Endothelial cell of umbilical vein (primary cell): ENCODE measurements around the gene TMED7. TPM values are rescaled to one million over a fixed set of nuclear protein-coding genes. Genes with fewer than 3 reads are reported as not detected.

Source experiments
- BruUV-seq: library from RNA; stranded (reverse); fragments of 400-500 nt; replicated peaks from 2 replicates; lab custom pipeline; 2021; lab: Mats Ljungman, UMichigan
- CTCF ChIA-PET: fragments of 300-600, 350-600 bp; sonication (Branson Sonifier 250); formaldehyde crosslinking; loops from one replicate; lab custom pipeline; 2021; ENCODE audit warnings: antibody characterized with exemption, inconsistent platforms; lab: Charles Lee
- POLR2A ChIA-PET: fragments of 300-600, 350-600 bp; sonication (Branson Sonifier 250); formaldehyde crosslinking; loops from one replicate; lab custom pipeline; 2021; ENCODE audit warnings: antibody characterized with exemption, inconsistent platforms; lab: Charles Lee
- DNase-seq: peaks from one replicate; pipeline ENCODE4 v3.0.0-alpha.2; 2011; ENCODE audit warnings: low read depth, low spot score
- FAIRE-seq: peaks from 2 replicates; lab custom pipeline; 2011; peaks lifted over from hg19 to GRCh38; lab: Jason Lieb, UNC
- H2AFZ ChIP-seq: 2 replicates; pipeline ENCODE4 v1.6.0; 2012; ENCODE audit warnings: low read depth, low read length, control low read depth, inconsistent platforms
- H3K27ac ChIP-seq: 2 replicates; pipeline ENCODE4 v1.5.1; 2011; ENCODE audit warnings: low read depth, mild to moderate bottlenecking, control low read depth, low read length, moderate library complexity; ENCODE audit not compliant: insufficient read depth
- H3K27me3 ChIP-seq, 2 experiments: 2 replicates each; pipeline versions ENCODE4 v1.6.0 to v1.6.1; 2011; ENCODE audit warnings: low read length in 2 of 2, mixed read lengths in 1 of 2; ENCODE audit not compliant: control insufficient read depth in 2 of 2, insufficient read depth in 2 of 2
- H3K36me3 ChIP-seq, 2 experiments: 2 replicates in 1 of 2; 3 replicates in 1 of 2; pipeline ENCODE4 v1.5.1; 2011; ENCODE audit warnings: low read length in 2 of 2, mild to moderate bottlenecking in 1 of 2, moderate library complexity in 1 of 2; ENCODE audit not compliant: control insufficient read depth in 2 of 2, insufficient read depth in 2 of 2; ENCODE audit errors: extremely low read depth in 1 of 2
- H3K4me1 ChIP-seq: 3 replicates; pipeline ENCODE4 v1.5.1; 2011; ENCODE audit warnings: mild to moderate bottlenecking, low read length; ENCODE audit not compliant: control insufficient read depth, insufficient read depth; ENCODE audit errors: extremely low read depth
- H3K4me2 ChIP-seq: 2 replicates; pipeline ENCODE4 v1.6.1; 2011; ENCODE audit warnings: low read length, control low read depth, mixed read lengths; ENCODE audit not compliant: insufficient read depth
- H3K4me3 ChIP-seq, 3 experiments: fragments of 200-600 bp in 1 of 3; sonication (generic), shearing (Covaris generic) in 1 of 3; replicated peaks in 1 of 3; 2 replicates each; pipeline ENCODE4 v1.5.1; 2011 to 2016; ENCODE audit warnings: control low read depth in 3 of 3, low read length in 3 of 3, mild to moderate bottlenecking in 2 of 3, inconsistent platforms in 1 of 3, low read depth in 1 of 3, moderate library complexity in 1 of 3; ENCODE audit not compliant: insufficient read depth in 1 of 3
- H3K79me2 ChIP-seq: 2 replicates; pipeline ENCODE4 v1.6.0; 2012; ENCODE audit warnings: low read length, inconsistent platforms; ENCODE audit not compliant: control insufficient read depth, insufficient read depth
- H3K9ac ChIP-seq: replicated peaks from 2 replicates; pipeline ENCODE3; 2011; ENCODE audit warnings: low read length, control low read depth; ENCODE audit not compliant: insufficient read depth; ENCODE audit errors: extremely low read depth
- H3K9me1 ChIP-seq: replicated peaks from 3 replicates; pipeline ENCODE4 v1.6.0; 2011; ENCODE audit warnings: mild to moderate bottlenecking, low read length; ENCODE audit not compliant: control insufficient read depth, insufficient read depth; ENCODE audit errors: extremely low read depth
- H3K9me3 ChIP-seq: replicated peaks from 2 replicates; pipeline ENCODE4 v1.5.1; 2012; ENCODE audit warnings: low read length, inconsistent platforms; ENCODE audit not compliant: control insufficient read depth, insufficient read depth
- H4K20me1 ChIP-seq: replicated peaks from 2 replicates; pipeline ENCODE3; 2011; ENCODE audit warnings: mild to moderate bottlenecking, low read length; ENCODE audit not compliant: control insufficient read depth, insufficient read depth; ENCODE audit errors: extremely low read depth
- EZH2 ChIP-seq: IDR thresholded peaks from 2 replicates; pipeline ENCODE4 v1.6.1; 2012; ENCODE audit warnings: borderline replicate concordance, low read depth, mild to moderate bottlenecking, moderate library complexity, low read length, inconsistent platforms; ENCODE audit not compliant: severe bottlenecking
- FOS ChIP-seq: IDR thresholded peaks from 2 replicates; pipeline ENCODE4 v1.6.1; 2011; ENCODE audit warnings: mild to moderate bottlenecking, low read length, moderate library complexity, borderline replicate concordance; ENCODE audit not compliant: insufficient read depth
- GATA2 ChIP-seq: IDR thresholded peaks from 2 replicates; pipeline ENCODE4 v1.7.0; 2011; ENCODE audit warnings: low read depth, mild to moderate bottlenecking, moderate library complexity, mixed read lengths, low read length; ENCODE audit not compliant: insufficient read length, insufficient read depth
- JUN ChIP-seq: IDR thresholded peaks from 2 replicates; pipeline ENCODE4 v1.6.1; 2011; ENCODE audit warnings: borderline replicate concordance, low read depth; ENCODE audit not compliant: insufficient read length, insufficient read depth
- MYC ChIP-seq: IDR thresholded peaks from one replicate; pipeline ENCODE4 v1.6.1; 2011; ENCODE audit warnings: mild to moderate bottlenecking, low read depth, low read length
- POLR2A ChIP-seq: IDR thresholded peaks from 2 replicates; pipeline ENCODE4 v1.6.1; 2012; ENCODE audit warnings: low read depth, mild to moderate bottlenecking, control low read depth, low read length
- POLR2AphosphoS5 ChIP-seq: IDR thresholded peaks from 2 replicates; pipeline ENCODE4 v1.6.1; 2012; ENCODE audit warnings: low read depth, mild to moderate bottlenecking, control low read depth, low read length, moderate library complexity; ENCODE audit not compliant: insufficient read depth
- dilution Hi-C: fragments of 300-500 bp; cut with MboI; formaldehyde crosslinking; loops from one replicate; pipeline ENCODE4 v1.15.0; 2019; ENCODE audit warnings: low sequenced_read_pairs; ENCODE audit not compliant: extremely low pct_ligation_motif_present
- intact Hi-C: fragments of 100-400 bp; cut with micrococcal nuclease; formaldehyde crosslinking; loops from one replicate; pipeline ENCODE4 v1.10.0; 2022
- polyA plus RNA-seq, 4 experiments: library from polyadenylated mRNA; depleted of rRNA in 3 of 4; stranded (reverse) in 3 of 4; unstranded in 1 of 4; fragments of >200 nt; gene quantifications; 2 replicates each; pipeline versions ENCODE4 v1.2.1 to v1.2.3, GENCODE V29; 2011 to 2012; ENCODE audit warnings: missing spikeins in 1 of 4
- total RNA-seq: library from RNA; stranded (reverse); gene quantifications from 2 replicates; pipeline ENCODE4 v1.2.3, GENCODE V29; 2021
- TF ChIP-seq, protein P1 (sequence below): IDR thresholded peaks from 2 replicates; pipeline ENCODE4 v1.6.1; 2011; ENCODE audit not compliant: insufficient read depth, insufficient read length
- TF ChIP-seq, protein P2 (sequence below), 2 donors: IDR thresholded peaks; 1 replicate in 1 of 2; 2 replicates in 1 of 2; pipeline ENCODE4 v1.5.1; 2011; ENCODE audit warnings: low read length in 2 of 2, mild to moderate bottlenecking in 2 of 2, moderate library complexity in 2 of 2, control low read depth in 1 of 2, inconsistent platforms in 1 of 2, low read depth in 1 of 2; ENCODE audit not compliant: insufficient read depth in 1 of 2; ENCODE audit errors: extremely low read depth in 1 of 2

The TMED7 gene
- total and polyA plus RNA-seq, 2 donors (not counting 3 experiments of a cell fraction or from before 2014, with no cell fraction given) = 57.6 to 101 TPM

DNA sequence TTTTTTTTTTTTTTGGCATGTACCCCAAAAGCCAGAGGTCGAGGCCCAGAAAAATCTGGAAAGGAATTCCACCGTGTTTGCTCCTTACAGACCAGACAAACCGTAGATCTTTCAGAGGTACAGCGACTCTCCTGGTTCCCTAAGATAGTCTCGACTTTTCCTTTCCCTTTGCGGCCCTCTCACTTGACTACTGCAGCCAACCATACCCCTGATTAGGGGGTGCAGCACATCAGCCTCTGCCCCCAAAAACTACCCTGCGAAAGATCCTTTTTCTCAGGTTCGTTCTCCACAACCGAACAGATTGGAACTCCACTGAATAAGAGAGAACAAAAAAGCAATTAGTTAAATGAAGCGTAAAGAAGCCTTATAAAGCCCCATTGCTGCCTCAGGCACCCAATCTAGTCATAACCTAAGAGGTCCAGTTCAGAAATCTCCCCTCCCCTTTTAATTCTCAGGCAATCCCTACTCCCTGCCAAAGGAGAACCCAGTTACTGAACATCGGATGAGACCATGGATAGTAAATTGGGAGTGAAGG is 23.2 kb downstream of the TMED7 start:
- peak overlapping the region; percentile 13 for H2AFZ ChIP-seq
- intact Hi-C loops (loop anchor here (1.0 to 2.0 kb wide), 2 partner anchors 8 to 22 kb away; no protein-coding TSS in a partner anchor), dilution Hi-C loops (no loop called here)
- TF ChIP-seq, protein P1, sequence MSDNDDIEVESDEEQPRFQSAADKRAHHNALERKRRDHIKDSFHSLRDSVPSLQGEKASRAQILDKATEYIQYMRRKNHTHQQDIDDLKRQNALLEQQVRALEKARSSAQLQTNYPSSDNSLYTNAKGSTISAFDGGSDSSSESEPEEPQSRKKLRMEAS = no peak
- TF ChIP-seq MYC (no peak), FOS (no peak)
- H3K4me1 ChIP-seq = peaks cover 16% of the 10 kb centered on the region
- no peak overlapping the region for H3K27ac ChIP-seq
- DNase-seq (no peak), FAIRE-seq (no peak)
- H3K9me3 ChIP-seq = no peaks in the 10 kb centered on the region
- POLR2A ChIA-PET = interaction anchor here (0.7 kb wide), 1 partner anchor 48 kb away, joined by 3 read pairs; no protein-coding TSS in a partner anchor
- no peaks in the 10 kb centered on the region for H3K79me2 ChIP-seq
- peak overlapping the region; percentile 95 for H3K4me2 ChIP-seq
- H4K20me1 ChIP-seq = no peaks in the 10 kb centered on the region
- H3K9ac ChIP-seq = peak overlapping the region; percentile 87
- H3K36me3 ChIP-seq = no peaks in the 10 kb centered on the region
- BruUV-seq = no TSS peak
- no peaks in the 10 kb centered on the region for H3K27me3 ChIP-seq
- H3K9me1 ChIP-seq = no peaks in the 10 kb centered on the region
- CTCF ChIA-PET = interaction anchor here (1.2 to 1.8 kb wide), 3 partner anchors 11 to 293 kb away, joined by 3 to 7 read pairs (median 5); no protein-coding TSS in a partner anchor
- peak overlapping the region in 2 of 3 experiments; percentile 55 to 65 for H3K4me3 ChIP-seq

DNA sequence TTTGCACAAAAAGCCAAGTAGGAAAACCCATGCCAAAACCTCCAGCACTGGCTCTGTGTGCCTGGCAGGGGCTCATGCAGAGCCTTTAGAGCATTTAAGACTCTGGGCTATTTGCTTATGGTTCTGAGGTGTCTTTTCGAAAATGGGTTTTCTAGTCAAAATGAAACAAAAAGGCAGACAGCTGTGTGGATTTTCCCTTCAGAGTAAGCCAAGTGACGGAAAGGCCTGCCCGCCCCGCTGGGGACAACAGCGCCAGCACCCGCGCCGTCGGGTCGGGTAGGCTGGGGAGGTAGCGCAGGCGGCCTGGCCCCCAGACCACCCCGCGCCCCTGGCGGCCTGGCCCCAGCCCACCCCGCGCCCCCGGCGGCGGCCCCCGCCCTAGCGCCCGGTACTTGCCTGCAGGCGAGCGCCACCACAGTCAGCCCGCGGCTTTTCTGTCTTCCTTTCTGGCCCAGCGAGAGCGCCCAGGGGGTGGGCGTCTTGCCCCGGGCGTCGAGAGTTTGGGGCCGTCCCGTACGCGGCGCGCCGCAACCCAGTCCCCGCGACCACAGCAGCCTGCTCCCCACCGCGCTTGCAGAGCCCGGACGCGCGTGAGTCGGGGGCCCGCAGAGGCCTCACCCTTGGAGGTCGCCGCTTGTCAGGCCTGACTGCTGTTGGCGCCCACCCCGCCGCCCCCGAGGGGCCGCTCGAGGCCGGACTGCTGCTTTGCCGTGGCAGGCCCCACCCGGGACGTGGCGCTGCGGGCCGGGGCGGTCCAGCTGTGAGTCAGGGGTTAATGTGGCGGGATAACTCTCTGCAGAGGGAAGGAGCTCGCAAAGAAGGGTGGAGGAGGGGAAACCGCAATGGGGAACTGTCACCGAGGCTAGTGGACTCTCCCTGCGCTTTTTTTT is 23.9 kb downstream of the TMED7 start, which contains the start of gene TICAM2:
Gene TICAM2 (minus strand): TSS at position 779 of the 890 bp plus-strand sequence. CDS start 21,223 bp downstream, outside the sequence.
- Histone ChIP-seq H3K9me3 (no peaks in the 10 kb centered on the region), H3K9ac (peak within 1 kb of the TSS; percentile 87), H3K79me2 (no peaks in the 10 kb centered on the region), H3K27me3 (no peaks in the 10 kb centered on the region), H4K20me1 (no peaks in the 10 kb centered on the region), H3K27ac (peak within 1 kb of the TSS; percentile 67), H3K36me3 (no peaks in the 10 kb centered on the region), H3K4me1 (peaks cover 16% of the 10 kb centered on the region), H3K9me1 (no peaks in the 10 kb centered on the region), H2AFZ (peak within 1 kb of the TSS; percentile 79), H3K4me2 (peak within 1 kb of the TSS; percentile 95), H3K4me3 (peak within 1 kb of the TSS; percentile 55 to 88 (median 65))
- no TSS peak for BruUV-seq
- CTCF ChIA-PET = interaction anchor here (0.9 to 1.8 kb wide), 4 partner anchors 11 to 293 kb away, joined by 3 to 7 read pairs (median 6); no protein-coding TSS in a partner anchor
- TF ChIP-seq JUN = no peak
- no peak for TF ChIP-seq MYC
- TF ChIP-seq FOS = peak; percentile 30
- TF ChIP-seq EZH2 = no peak
- peak; percentile 32 for TF ChIP-seq POLR2AphosphoS5
- peak; percentile 34 for TF ChIP-seq POLR2A
- TF ChIP-seq, protein P1 = no peak
- TF ChIP-seq, protein P2, sequence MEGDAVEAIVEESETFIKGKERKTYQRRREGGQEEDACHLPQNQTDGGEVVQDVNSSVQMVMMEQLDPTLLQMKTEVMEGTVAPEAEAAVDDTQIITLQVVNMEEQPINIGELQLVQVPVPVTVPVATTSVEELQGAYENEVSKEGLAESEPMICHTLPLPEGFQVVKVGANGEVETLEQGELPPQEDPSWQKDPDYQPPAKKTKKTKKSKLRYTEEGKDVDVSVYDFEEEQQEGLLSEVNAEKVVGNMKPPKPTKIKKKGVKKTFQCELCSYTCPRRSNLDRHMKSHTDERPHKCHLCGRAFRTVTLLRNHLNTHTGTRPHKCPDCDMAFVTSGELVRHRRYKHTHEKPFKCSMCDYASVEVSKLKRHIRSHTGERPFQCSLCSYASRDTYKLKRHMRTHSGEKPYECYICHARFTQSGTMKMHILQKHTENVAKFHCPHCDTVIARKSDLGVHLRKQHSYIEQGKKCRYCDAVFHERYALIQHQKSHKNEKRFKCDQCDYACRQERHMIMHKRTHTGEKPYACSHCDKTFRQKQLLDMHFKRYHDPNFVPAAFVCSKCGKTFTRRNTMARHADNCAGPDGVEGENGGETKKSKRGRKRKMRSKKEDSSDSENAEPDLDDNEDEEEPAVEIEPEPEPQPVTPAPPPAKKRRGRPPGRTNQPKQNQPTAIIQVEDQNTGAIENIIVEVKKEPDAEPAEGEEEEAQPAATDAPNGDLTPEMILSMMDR (IDR thresholded peaks at IDR 0.05; ENCODE audit: extremely low read depth in 1 of 2, insufficient read depth in 1 of 2, low read depth in 1 of 2, low read length in 2 of 2) = peak in 1 of 2 donors; percentile 37
- TF ChIP-seq GATA2 = no peak
- peak; percentile 57 for DNase-seq
- POLR2A ChIA-PET = interaction anchor here (0.7 kb wide), 2 partner anchors 38 to 47 kb away, joined by 3 read pairs; no protein-coding TSS in a partner anchor
- intact Hi-C loops (loop anchor here (1.0 to 2.0 kb wide), 2 partner anchors 8 to 23 kb away; no protein-coding TSS in a partner anchor), dilution Hi-C loops (no loop called here)
- no peak for FAIRE-seq
